NCI-H446 (cell line): ENCODE results near the gene ABCA13.

Experiments
- DNase-seq, 2 experiments: peaks; one replicate each; lab custom pipeline; 2025; lab: John Stamatoyannopoulos, UW

The ABCA13 gene

DNA sequence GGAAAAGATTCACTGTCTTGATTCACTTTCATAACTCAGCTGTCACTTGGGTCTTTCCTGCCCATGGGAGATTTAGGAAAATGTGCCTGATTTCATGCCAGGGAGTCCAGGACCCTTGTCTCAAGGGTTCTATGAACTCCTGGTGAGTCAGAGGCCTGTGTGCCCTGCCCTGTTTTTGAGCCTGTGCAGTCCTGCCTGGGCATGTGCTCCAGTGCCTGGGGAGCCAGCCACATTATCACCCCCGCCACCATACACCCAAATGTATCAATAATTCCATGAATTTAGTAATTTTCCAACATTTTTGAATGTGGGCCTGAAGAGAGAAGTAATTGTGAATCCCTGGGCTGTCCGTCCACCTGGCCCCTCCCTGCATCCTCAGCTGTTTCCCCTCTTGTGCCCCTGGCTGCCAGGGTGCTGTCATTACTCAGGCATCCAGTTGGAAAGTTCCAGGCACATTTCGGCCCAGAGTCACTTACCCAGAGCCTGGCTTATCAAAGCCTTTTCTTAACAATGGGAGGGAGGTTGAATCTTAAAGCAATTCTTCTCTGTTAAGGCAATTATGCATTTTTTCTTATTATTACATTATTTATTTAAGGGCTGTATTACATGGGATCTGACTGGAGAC is 465.2 kb downstream of the ABCA13 start:
- no peak for DNase-seq

DNA sequence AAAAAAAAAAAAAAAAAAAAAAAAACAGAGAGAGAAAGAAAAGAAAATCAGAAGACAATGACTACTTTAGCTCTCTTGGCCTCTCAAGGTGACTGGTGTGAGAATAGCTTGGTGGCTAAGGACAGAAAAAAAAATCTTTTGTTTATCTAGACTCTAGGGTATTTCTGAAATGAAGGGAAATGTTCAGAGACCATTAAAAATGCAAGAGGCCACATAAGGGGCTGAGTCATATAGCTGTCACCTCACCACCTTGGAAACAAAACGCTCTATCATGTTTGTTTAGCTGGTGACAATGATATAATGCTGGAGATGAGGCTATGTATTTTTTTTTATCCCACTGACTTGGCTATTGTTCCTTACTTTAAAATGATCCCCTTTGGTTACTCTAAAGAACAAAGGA is 466.1 kb downstream of the ABCA13 start:
- DNase-seq = no peak

DNA sequence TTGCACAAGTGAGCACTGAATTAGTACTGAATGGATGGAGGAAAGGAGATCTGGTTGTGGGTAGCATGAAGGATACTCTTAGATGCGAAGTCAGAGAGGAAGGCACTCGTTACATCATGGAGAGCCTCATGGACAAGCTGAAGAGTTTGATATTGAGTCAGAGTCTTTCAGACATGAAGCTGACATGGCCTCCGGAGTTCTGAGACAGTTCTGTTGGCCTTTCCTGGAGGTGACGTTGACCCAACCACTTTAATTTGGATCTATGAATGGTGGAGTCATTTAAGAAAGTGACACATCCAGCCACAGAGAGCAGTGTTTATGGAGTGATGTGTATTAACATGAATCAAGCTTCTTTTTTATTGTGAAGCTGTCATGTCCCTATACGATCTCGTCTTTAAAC is 466.8 kb downstream of the ABCA13 start:
- no peak for DNase-seq

DNA sequence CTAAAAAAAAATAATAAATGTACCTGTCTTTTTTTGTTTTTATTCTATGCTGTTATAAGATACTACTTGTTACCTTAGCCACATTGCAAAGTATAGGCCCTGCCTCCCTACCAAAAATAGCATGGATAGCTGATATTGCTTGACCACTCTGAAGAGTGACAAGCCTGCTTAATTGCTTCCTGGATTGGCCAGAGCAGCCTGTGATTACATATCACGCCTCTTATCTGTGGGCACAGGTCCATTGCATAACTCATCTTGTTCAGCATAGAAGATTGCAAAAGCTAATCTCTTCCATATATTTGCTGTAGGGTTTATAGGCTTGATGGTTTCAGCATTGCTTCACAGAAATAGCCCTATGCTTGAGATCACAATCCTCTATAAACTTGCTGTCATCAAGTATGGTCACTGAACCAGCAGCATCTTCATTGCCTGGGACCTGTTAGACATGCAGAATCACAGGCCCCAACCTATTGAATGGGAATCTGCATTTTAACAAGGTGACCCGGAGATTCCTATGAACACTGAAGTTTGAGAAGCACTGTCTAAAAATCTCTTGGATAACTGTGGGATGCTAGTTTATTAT is 472.3 kb downstream of the ABCA13 start:
- no peak for DNase-seq

DNA sequence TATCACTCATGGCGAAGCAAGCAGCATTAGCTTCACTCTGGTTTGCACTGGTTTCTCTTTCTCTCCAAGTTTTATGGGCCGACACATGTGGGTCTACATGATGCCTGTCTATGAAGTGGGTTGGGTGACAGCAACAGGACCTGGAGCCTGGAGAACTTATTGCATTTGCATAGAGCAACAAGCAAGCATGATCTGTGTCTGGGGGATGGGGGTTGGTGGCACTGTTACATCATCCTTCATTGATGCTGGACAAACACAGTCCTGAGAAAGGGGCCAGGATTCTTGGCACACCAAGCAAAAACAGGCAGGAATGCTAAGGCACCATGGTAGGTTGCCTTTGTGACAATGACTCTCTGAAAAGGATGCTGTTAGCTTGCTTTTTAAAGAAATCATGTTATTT is 486.9 kb downstream of the ABCA13 start:
- DNase-seq = no peak

DNA sequence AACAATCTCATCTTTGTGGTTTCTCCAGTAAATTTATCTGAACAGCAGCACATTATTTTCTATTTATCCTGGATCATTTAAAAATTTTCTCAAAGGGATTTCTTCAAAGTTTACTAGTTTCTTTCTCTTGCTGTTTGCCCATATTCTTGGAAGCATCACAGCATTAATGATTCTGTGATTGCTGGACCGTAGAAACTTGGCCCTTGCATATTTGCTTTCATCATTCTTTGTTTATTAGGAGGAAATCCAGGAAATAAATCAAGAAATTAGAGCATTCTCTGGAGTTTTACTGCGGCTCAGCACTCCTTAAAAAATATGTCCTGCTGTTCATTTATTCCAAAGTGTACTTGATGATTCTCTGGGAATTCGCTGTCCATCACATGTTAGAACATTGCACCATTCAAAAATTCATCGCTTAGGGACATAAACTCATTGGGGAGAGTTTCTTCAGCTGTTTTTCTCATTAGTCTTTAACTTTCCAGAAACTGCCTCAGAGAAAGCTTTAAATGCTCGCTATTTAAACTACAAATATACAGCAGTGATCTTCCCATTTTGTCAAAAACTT is 489.1 kb downstream of the ABCA13 start:
- peak; percentile 26 to 71 for DNase-seq

DNA sequence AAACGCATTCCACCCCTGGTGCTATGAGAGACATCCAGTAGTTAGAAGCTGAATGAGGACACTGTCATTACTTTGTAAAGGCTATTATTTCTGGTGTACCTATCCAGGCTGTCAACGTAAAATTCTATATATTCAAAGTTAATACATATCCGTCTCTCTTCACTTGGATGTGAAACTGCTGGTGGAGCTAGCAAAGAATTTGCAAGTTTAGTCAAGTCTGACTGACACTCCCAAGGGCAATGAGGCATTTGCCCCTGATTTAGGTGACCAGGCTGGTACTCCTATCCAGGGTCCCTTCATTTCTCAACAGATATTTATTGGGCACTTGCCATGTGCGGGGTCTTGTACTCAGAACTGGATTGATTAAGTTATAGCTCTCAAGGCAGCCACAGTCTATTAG is 493.0 kb downstream of the ABCA13 start:
- DNase-seq = no peak

DNA sequence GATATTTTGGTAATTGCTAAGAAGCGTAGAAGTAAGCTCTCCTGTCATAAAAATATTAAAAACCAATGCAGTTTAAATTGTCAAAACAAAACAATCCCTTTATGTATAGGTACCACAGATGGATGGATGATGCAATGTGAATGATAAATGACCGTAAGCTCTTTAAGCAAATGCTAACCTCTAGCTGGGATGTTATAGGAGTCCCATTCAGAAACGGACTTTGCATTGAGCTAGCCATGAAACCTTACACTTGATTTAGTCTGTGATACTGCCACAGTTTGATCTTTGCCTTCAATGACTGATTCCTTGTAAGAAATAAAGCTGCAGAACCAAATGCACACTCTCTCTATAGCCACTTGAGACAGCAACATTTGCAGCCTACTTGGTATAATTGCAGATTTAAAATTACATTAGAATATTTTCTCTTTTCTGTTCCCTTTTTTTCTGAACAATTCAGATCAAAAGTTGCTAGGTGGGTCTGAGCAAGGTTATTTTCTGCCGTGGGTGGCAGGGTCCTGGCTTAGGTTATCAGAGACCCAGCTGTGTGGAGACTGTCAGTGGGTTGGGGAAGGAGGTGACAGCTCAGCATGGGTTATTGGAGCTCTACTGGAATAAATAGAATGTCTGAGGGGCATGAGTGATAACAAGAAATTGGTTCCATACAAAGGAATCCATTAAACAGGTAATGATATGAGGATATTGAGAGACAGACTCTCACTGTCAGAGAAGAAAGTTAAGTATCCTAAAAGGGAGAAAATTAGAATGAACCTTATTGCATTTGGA is 494.3 kb downstream of the ABCA13 start:
- no peak for DNase-seq

DNA sequence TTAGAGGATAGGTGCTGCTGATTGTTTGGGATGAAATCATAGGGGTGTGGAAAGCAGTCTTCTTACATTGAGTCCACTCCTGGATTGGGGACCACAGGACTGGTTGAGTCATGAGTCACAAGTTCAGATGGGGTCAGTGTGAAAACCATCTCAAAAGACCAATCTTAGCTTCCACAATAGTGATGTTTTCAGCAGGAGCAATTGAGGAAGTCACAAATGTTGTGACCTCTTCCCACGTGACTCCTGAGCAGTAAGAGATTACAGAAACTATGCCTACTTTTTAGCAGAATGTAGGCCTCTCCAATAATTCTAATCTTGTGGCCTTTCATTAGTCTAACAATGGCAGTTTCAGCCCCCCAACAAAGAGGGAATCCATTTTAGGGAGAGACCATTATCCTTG is 496.1 kb downstream of the ABCA13 start:
- DNase-seq = no peak

DNA sequence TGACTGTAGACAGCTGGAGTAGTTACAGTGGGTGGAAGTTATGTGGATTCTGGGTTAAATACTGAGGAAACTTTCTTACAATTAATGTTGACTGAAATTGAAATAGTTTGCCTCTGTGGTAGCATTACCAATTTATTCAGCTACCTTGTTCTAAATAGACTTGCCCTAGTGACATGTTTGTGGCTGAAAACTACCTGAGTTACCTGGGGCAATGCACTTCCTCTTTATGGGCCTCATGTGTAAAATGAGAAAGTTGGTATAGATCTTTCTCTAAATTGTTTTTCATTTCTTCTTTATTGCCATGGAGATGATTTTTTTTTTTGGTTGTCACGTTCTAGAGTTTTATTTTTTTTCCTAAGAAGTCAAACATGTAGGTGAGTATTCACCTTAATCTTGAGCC is 500.4 kb downstream of the ABCA13 start:
- DNase-seq = no peak

DNA sequence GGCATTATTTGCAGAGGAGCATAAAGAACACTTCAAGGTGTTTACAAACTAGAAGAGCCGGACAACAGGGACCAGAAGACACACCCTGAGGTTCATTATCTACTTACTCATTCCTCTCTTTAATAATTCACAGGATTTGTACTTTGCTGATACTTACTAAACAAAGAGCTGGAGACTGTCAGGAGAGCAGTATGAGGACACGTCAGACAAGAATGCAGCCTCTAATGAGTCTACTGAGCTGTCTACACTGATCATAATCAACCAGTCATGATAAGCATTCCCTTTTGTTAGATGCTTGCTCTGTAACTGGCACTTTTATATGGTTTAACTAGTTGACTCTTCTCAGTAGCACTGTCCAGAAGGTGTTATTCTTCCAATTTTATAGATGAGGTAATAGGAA is 509.7 kb downstream of the ABCA13 start:
- DNase-seq = no peak

DNA sequence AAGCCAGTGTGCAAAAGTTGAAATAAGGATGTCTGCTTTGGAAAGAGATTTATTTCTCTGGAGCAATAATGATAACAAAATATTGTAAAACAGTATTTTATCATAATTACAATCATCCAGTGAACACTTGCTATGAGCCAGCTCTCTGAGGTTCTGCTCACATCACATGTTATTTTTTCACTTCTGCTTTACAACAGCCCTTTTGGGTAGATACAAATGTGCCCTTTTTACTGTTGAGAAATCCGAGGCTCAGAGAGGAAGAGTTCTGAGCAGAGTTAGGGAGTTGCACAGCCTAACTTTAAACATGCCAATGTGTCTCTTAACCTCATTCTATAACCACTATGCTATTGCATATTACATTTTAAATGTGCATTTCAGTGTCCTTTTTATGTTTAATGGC is 520.5 kb downstream of the ABCA13 start:
- DNase-seq = no peak
